Effector memory CD8-positive, alpha-beta T cell (primary cell): ENCODE data around the gene RRP8.
A peak's percentile ranks its signal among the peaks of the same experiment; 100 is the strongest.

ENCODE experiments used
- ATAC-seq: fragments of 150-1000 bp; cut with Tn5 transposase; replicated peaks from 2 replicates; pipeline ENCODE4 v1.10.0; 2021; ENCODE audit warnings: mild to moderate bottlenecking, moderate library complexity
- DNase-seq, 3 experiments: peaks; one replicate each; pipeline ENCODE4 v3.0.0; 2021
- H3K27ac Mint-ChIP-seq, 2 donors: one replicate each; pipeline ENCODE4 v1.8.0; 2022; ENCODE audit warnings: mild to moderate bottlenecking in 2 of 2, mixed read lengths in 2 of 2, moderate library complexity in 2 of 2
- H3K27me3 Mint-ChIP-seq, 2 donors: one replicate each; pipeline ENCODE4 v1.8.0; 2022; ENCODE audit warnings: mixed read lengths in 2 of 2
- H3K36me3 Mint-ChIP-seq: one replicate; pipeline ENCODE4 v1.8.0; 2022; ENCODE audit warnings: mild to moderate bottlenecking, moderate library complexity, mixed read lengths; ENCODE audit not compliant: insufficient read depth
- H3K4me1 Mint-ChIP-seq, 2 donors: one replicate each; pipeline ENCODE4 v1.8.0; 2022; ENCODE audit warnings: low read depth in 2 of 2, mixed read lengths in 2 of 2
- H3K4me3 Mint-ChIP-seq, 2 donors: one replicate each; pipeline ENCODE4 v1.8.0; 2022; ENCODE audit warnings: mild to moderate bottlenecking in 2 of 2, mixed read lengths in 2 of 2, moderate library complexity in 2 of 2
- H3K9me3 Mint-ChIP-seq, 2 donors: one replicate each; pipeline ENCODE4 v1.8.0; 2022; ENCODE audit warnings: mixed read lengths in 2 of 2

RRP8 gene

DNA sequence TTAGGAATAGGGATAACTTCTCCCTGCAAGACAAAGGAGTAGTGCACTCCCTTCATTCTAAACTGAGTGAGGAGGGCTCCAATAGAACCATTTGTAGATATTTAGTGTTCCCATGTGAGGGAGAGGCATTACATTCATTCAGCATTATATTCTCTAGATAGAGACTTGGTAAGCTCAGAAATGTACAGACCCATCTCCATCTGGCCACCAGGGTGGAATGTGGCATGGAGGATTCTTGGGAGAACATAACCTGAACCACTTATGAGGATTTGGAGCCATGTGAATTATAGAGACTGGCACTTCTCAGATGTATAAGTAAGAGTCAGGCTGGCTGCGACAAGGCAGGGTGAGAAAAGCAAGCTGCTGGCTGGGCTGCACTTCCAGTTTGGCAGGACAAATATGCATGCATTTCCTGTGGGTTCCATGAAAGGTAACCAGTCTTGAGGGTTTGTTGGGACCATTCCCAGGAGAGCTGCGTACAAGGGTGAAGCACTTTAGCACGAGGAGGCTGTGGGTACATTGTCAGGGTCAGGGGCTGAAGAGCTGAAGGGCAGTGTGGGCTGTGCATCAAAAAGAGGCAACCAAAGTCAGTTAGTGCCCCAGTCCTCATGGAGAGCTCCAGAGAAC, 9.2 kb downstream of the RRP8 start:
- Mint-ChIP-seq H3K27me3 (no peaks in the 10 kb centered on the region), H3K4me1 (peaks cover 20 to 31% of the 10 kb centered on the region in 2 donors), H3K4me3 (no peak overlapping the region), H3K27ac (peak overlapping the region; percentile 10 to 26), H3K9me3 (no peaks in the 10 kb centered on the region), H3K36me3 (peaks cover 40% of the 10 kb centered on the region)
- ATAC-seq (no peak), DNase-seq (no peak)

DNA sequence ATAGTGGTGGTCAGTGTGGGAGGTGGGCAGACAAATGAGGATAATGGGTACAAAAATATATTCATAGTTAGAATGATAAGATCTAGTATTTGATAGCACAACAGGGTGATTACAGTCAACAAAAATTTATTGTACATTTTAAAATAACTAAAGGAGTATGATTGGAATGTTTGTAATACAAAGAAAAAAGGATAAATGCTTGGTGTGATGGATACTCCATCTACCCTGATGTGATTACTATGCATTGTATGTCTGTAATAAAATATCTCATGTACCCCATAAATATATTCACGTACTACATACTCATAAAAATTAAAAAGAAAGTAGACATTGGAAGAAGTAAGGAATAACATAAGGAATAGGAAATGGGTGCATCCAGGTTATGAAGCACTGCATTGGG, 15.4 kb downstream of the RRP8 start:
- ATAC-seq, result no peak

DNA sequence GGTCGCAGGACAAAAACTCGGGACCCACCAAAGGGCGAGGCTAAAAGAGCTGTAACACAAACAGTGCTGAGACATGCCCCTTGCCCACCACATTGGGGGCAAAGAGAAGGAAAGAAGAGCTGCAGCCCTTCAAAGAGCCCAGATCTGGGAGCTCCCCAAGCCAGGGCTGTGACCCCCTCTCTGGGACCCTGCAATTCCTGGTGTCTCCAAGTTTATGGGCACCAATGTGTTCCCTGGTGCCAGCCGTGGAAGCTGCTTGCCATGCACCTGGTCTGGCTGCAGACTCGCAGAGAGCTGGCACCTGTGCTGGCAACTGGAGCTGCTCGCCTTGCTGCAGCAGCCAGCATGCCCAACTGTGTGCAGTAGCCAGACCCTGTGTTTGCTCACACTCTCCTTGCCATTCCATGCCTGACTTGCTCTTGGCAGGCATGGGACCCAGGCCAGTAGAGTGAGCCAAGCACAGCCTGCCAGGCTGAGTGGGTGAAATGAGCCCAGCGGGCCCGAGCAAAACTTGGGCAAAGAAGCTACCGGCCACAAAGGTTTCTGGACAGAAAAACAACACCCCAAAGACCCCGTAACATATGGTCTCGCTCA, 16.0 kb downstream of the RRP8 start:
- Mint-ChIP-seq H3K9me3 (peaks cover 2 to 12% of the 10 kb centered on the region in 2 donors), H3K4me3 (no peak overlapping the region), H3K36me3 (peaks cover 17% of the 10 kb centered on the region), H3K4me1 (peaks cover 0 to 4% of the 10 kb centered on the region in 2 donors), H3K27me3 (no peaks in the 10 kb centered on the region), H3K27ac (no peak overlapping the region)
- ATAC-seq, result no peak
- DNase-seq, result no peak

More for the DNA sequence above, 15.4 kb downstream of the RRP8 start:
- Mint-ChIP-seq H3K27me3 (no peaks in the 10 kb centered on the region), H3K27ac (no peak overlapping the region), H3K9me3 (peaks cover 2 to 12% of the 10 kb centered on the region in 2 donors), H3K4me3 (no peak overlapping the region), H3K4me1 (peaks cover 0 to 4% of the 10 kb centered on the region in 2 donors), H3K36me3 (peaks cover 15% of the 10 kb centered on the region)
- DNase-seq, result no peak

DNA sequence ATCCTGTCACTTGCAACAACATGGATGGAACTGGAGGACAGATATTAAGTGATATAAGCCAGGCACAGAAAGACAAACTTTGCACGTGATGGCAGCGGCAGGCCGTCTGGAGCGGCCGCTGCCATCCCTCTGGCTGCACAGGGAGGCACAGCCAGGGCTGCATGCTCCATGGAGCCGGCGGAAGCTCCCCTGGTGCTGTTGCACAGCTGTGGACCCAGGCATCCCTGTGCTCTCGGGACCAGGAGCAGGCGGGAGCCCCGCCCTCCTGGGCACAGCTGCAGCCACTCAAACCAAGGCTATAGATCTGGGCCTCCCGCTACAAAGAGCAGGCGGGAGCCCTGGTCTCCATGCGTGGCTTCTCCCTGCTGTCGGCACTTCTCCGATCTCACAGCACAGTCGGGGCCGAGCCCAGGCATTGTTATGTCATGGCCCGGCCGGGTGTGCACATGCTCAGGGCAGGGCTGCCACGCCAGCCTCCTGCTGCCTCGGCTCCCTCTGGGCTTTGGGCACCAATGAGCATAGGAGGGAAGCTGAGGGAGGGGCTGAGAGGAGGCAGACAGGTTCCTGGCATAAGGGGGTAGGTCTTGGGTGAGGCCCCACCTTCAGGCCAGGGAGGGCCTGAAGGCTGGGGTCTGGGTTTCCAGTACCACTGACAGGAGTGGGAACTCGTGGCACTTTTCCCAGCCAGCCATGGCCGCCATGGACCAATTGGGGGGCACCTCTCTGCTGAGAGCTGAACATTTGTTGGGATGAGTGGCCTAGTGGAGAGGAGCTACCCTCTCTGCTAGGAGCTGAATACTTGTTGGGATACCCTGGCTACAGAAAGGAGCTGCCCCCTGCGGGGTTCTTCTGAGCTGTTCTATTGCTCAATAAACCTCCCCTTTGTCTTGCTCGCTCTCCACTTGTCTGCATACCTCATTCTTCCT, 16.7 kb downstream of the RRP8 start:
- H3K9me3 Mint-ChIP-seq, result peaks cover 2 to 12% of the 10 kb centered on the region in 2 donors
- H3K4me1 Mint-ChIP-seq, result peaks cover 0 to 4% of the 10 kb centered on the region in 2 donors
- H3K36me3 Mint-ChIP-seq, result peaks cover 14% of the 10 kb centered on the region
- no peaks in the 10 kb centered on the region for H3K27me3 Mint-ChIP-seq
- no peak overlapping the region for H3K4me3 Mint-ChIP-seq
- ATAC-seq, result no peak
- H3K27ac Mint-ChIP-seq, result no peak overlapping the region
- no peak for DNase-seq

DNA sequence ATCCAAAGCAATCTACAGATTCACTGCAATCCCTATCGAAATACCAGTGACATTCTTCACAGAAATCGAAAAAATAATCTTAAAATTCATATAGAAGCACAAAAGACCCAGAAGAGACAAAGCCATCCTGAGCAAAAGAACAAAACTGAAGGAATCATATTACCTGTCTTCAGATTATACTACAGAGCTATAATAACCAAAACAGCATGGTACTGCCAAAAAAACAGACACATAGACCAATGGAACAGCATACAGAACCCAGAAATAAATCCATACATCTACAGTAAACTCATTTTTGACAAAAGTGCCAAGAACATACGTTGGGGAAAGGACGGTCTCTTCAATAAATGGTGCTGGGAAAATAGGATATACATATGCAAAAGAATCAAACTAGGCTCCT, 18.9 kb downstream of the RRP8 start:
- H3K27me3 Mint-ChIP-seq, result no peaks in the 10 kb centered on the region
- no peak overlapping the region for H3K4me3 Mint-ChIP-seq
- H3K9me3 Mint-ChIP-seq, result peaks cover 2 to 12% of the 10 kb centered on the region in 2 donors
- DNase-seq (no peak), ATAC-seq (no peak)
- H3K36me3 Mint-ChIP-seq, result peaks cover 14% of the 10 kb centered on the region
- H3K4me1 Mint-ChIP-seq, result peaks cover 0 to 7% of the 10 kb centered on the region in 2 donors
- no peak overlapping the region for H3K27ac Mint-ChIP-seq

DNA sequence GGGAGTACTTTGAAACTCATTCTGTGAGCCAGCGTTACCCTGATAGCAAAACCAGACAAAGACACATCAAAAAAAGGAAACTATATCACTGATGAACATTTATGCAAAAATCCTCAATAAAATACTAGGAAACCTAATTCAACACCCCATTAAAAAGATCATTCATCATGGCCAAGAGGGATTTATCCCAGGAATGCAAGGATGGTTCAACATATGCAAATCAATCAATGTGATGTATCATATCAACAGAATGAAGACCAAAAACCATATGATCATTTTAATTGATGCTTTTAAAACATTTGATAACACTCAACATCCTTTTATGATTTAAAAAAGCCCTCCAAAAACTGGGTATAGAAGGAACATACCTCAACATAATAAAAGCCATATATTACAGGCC, 19.8 kb downstream of the RRP8 start:
- no peak for ATAC-seq
- peaks cover 14% of the 10 kb centered on the region for H3K36me3 Mint-ChIP-seq
- peaks cover 0 to 7% of the 10 kb centered on the region in 2 donors for H3K4me1 Mint-ChIP-seq
- H3K9me3 Mint-ChIP-seq, result peaks cover 2 to 12% of the 10 kb centered on the region in 2 donors
- H3K27me3 Mint-ChIP-seq, result no peaks in the 10 kb centered on the region
- no peak overlapping the region for H3K27ac Mint-ChIP-seq
- H3K4me3 Mint-ChIP-seq, result no peak overlapping the region
- DNase-seq, result no peak

DNA sequence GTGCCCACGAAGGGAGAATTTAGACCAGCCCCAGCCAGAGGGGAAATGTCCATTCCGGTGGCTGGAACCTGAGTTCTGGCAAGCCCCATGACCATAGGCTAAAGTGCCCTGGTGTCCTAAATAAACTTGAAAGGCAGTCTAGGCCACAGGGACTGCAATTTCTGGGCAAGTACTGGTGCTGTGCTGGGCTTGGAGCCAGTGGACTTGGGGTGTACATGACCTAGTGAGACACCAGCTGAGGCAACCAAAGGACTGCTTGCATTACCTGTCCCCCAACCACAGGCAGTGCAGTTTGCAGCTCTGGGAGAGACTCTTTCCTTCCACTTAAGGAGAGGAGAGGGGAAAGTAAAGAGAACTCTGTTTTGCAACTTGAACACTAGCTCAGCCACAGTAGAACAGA, 23.7 kb downstream of the RRP8 start:
- H3K4me3 Mint-ChIP-seq, result no peak overlapping the region
- ATAC-seq (no peak), DNase-seq (no peak)
- H3K27me3 Mint-ChIP-seq, result no peaks in the 10 kb centered on the region
- H3K4me1 Mint-ChIP-seq, result peaks cover 0 to 4% of the 10 kb centered on the region in 2 donors
- H3K9me3 Mint-ChIP-seq, result peaks cover 2 to 10% of the 10 kb centered on the region in 2 donors
- H3K36me3 Mint-ChIP-seq, result peaks cover 7% of the 10 kb centered on the region
- H3K27ac Mint-ChIP-seq, result no peak overlapping the region

DNA sequence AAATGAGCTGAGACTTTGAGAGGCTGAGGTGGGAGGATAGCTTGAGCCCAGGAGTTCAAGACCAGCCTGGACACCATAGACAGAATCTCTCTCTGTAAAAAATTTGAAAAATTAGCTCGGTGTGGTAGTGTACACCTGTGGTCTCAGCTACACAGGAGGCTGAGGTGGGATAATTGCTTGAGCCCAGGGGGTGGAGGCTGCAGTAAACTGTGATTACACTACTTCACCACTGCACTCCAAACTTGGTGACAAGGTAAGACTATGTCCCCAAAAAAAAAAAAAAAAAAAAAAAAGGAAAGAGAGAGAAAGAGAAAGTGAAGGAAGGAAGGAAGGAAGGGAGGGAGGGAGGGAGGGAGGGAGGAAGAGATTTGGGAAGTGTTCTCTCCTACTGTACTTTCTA, 25.3 kb downstream of the RRP8 start:
- no peak for ATAC-seq
- Mint-ChIP-seq H3K36me3 (peaks cover 4% of the 10 kb centered on the region), H3K4me3 (no peak overlapping the region), H3K4me1 (peaks cover 0 to 4% of the 10 kb centered on the region in 2 donors), H3K27ac (no peak overlapping the region), H3K9me3 (no peaks in the 10 kb centered on the region), H3K27me3 (no peaks in the 10 kb centered on the region)
- no peak for DNase-seq

DNA sequence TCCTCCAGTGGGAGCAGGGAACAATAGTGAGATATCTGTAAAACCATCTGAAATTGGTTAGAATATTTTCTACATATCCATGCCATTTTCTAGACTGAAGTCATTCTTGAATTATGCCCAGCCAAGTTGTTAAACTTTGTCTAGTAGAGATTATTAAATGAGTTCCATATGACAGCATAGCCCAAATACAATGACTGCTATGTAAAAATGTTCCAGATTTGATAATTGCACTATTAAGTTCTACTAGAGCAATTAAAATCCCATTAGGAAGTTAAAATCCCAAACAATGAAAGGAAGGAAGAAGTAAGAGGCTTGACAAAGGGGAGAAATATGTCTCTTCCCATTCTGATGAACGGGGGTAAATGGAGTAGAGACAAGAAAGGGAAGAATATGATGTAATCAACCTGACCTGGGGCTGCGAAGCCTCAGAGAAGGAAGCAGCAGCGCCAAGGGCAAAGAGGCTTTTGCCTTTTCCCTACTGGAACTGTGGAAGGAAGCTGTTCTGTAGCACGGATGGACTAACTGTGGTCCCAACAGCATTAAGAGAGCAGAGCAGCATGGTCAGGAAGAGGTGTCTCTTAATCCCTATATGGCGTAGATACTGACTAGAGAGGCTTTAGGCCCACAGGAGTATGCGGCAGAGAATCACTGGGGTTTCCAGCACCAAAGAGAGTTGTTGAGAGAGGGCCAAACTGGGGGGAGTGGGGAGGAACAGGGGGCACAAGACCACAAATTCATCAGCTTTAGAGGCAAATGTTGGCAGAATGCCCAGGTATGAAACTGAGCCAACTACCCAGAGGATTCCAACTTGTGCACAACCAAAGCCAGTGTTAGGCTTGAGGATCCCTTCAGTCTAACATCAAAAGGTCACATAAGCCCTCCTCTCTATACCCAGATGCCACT, 26.7 kb downstream of the RRP8 start:
- no peak overlapping the region for H3K4me3 Mint-ChIP-seq
- H3K36me3 Mint-ChIP-seq, result no peaks in the 10 kb centered on the region
- no peaks in the 10 kb centered on the region for H3K27me3 Mint-ChIP-seq
- peak overlapping the region in 1 of 2 donors; percentile 1 for H3K27ac Mint-ChIP-seq
- DNase-seq, result no peak
- peaks cover 0 to 4% of the 10 kb centered on the region in 2 donors for H3K4me1 Mint-ChIP-seq
- no peak for ATAC-seq
- H3K9me3 Mint-ChIP-seq, result no peaks in the 10 kb centered on the region

DNA sequence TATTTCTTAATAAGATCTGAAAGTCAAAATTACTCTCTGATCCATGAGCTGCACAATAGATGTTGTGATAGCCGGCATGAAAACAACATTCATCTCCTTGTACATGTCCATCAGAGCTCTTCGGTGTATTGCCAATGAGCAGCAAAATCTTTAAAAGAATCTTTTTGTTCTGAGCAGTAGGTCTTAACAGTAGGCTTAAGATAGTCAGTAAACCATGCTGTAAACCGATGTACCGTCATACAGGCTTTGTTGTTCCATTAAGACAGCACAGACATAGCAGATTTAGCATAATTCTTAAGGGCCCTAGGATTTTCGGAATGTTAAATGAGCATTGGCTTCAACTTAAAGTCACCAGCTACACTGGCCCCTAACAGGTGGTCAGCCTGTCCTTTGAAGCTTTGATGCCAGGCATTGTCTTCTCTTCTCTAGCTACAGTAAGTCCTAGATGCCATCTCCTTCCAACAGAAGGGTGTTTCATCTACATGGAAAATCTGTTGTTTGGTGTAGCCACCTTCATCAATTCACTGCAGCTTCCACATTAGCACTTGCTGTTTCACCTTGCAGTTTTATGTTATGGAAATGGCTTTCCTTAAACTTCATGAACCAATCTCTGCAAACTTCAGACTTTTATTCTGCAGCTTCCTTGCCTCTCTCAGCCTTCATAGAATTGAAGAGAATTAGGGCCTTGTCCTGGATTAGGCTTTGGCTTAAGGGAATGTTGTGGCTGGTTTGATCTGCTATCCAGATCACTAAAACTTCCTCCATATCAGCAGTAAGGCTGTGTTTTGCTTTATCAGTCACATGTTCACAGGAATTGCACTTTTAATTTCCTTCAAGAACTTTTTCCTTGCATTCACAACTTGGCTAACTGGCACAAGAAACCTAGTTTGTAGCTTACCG, 28.4 kb downstream of the RRP8 start:
- no peak for ATAC-seq
- no peaks in the 10 kb centered on the region for H3K36me3 Mint-ChIP-seq
- H3K27me3 Mint-ChIP-seq, result no peaks in the 10 kb centered on the region
- no peak for DNase-seq
- peaks cover 0 to 1% of the 10 kb centered on the region in 2 donors for H3K4me1 Mint-ChIP-seq
- no peak overlapping the region for H3K27ac Mint-ChIP-seq
- H3K4me3 Mint-ChIP-seq, result no peak overlapping the region
- H3K9me3 Mint-ChIP-seq, result no peaks in the 10 kb centered on the region

DNA sequence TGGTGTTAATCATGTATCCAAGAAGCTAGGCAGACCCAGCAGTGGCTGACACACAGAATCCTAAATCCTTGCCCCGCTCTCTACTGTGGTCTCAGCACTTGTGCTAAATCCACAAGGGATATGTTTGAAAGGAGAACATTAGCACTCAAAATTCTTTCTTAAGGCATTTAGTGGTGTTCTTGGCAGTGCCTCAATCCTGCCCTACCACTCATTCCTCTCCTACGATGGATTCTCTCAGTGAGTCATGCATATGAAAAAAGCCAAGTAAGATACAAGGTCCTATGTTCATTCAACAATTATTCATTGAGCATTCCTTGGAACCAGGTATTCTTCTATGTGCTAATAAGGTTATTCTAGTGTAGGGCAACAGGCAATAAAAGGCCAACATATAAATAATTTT, 31.2 kb downstream of the RRP8 start:
- H3K4me1 Mint-ChIP-seq, result peaks cover 0 to 6% of the 10 kb centered on the region in 2 donors
- H3K27ac Mint-ChIP-seq, result peak overlapping the region in 1 of 2 donors; percentile 80
- H3K36me3 Mint-ChIP-seq, result peaks cover 3% of the 10 kb centered on the region
- no peaks in the 10 kb centered on the region for H3K27me3 Mint-ChIP-seq
- ATAC-seq (no peak), DNase-seq (no peak)
- no peaks in the 10 kb centered on the region for H3K9me3 Mint-ChIP-seq
- no peak overlapping the region for H3K4me3 Mint-ChIP-seq

DNA sequence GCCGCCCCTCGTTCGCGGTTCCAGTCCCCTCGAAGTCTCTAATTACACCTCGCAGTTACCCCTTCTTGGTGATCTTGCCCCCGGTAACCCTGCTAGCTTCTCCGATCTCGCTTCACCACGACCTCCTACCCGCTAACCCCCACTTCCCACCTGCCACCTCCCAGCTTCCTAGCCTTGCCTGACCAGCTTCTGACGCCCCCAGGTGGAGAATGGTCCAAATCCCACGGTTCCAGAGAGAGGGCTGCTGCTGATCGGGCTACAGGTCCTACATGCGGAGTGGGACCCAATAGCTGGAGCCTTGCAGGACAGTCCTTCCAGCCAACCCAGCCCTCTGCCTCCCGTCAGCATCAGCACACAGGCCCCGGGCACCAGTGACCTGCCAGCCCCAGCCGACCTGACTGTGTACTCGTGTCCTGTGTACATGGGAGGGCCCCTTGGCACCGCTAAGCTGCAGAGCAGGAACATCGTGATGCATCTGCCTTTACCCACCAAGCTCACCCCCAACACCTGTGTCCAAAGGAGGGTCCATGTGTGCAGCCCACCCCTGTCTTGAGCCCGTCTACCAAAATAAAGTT, 31.9 kb downstream of the RRP8 start:
- DNase-seq, result no peak
- H3K36me3 Mint-ChIP-seq, result peaks cover 3% of the 10 kb centered on the region
- H3K27ac Mint-ChIP-seq, result peak overlapping the region in 1 of 2 donors; percentile 80
- no peaks in the 10 kb centered on the region for H3K27me3 Mint-ChIP-seq
- no peak overlapping the region for H3K4me3 Mint-ChIP-seq
- peaks cover 0 to 5% of the 10 kb centered on the region in 2 donors for H3K4me1 Mint-ChIP-seq
- H3K9me3 Mint-ChIP-seq, result no peaks in the 10 kb centered on the region
- no peak for ATAC-seq
